GM19438 (cell line): ENCODE data around the gene MATN4.

Experiments used
- ATAC-seq: cut with Tn5 transposase; IDR thresholded peaks from one replicate; pipeline ENCODE4 v1.9.1; 2021; ENCODE audit warnings: low read depth; ENCODE audit not compliant: unreplicated experiment

The MATN4 gene

GRCh38 chr20:45257161-45257560 lies 50.9 kb downstream of the MATN4 start:
- ATAC-seq = no peak

- ATAC-seq = no peak
These were observed 53.5 kb downstream of the MATN4 start, which contains the start of gene SLPI for GRCh38 chr20:45254383-45255262. Gene SLPI, minus strand, starts transcription at chr20:45254564. Its CDS starts 21 bp downstream, at chr20:45254543.

GRCh38 chr20:45253261-45253660 lies 54.8 kb downstream of the MATN4 start:
- ATAC-seq = no peak

- ATAC-seq = no peak
These were observed 56.1 kb downstream of the MATN4 start for GRCh38 chr20:45251884-45252560.

- ATAC-seq = no peak
These were observed 59.5 kb downstream of the MATN4 start for GRCh38 chr20:45248609-45249008.

GRCh38 chr20:45247865-45248264 lies 60.2 kb downstream of the MATN4 start:
- no peak for ATAC-seq

- no peak for ATAC-seq
These were observed 62.0 kb downstream of the MATN4 start for GRCh38 chr20:45246109-45246508.
